ENCODE data around the gene RAB8A.
A peak's percentile ranks its signal among the peaks of the same experiment; 100 is the strongest.

Gene RAB8A

GRCh38 chr19:16074488-16075365 is 37.0 kb upstream of the RAB8A start:
- Histone ChIP-seq H3K79me2 (ENCODE audit: insufficient read depth, low read depth) (peaks cover 17% of the 10 kb centered on the region), H3K4me3 (IDR thresholded peaks at IDR 0.05; ENCODE audit: insufficient read depth, low read depth, low read length) (no peak overlapping the region), H3K27ac (no peak overlapping the region), H3K27me3 (ENCODE audit: insufficient read depth, low read depth) (no peaks in the 10 kb centered on the region), H3K4me1 (ENCODE audit: low read depth, poor library complexity, severe bottlenecking) (peaks cover 13% of the 10 kb centered on the region), H2AFZ (ENCODE audit: low read depth) (no peak overlapping the region), H3K9ac (no peak overlapping the region), H4K20me1 (ENCODE audit: insufficient read depth) (no peaks in the 10 kb centered on the region), H3K36me3 (ENCODE audit: insufficient read depth) (no peaks in the 10 kb centered on the region), H3K4me2 (no peak overlapping the region)
- TF ChIP-seq, protein P1, sequence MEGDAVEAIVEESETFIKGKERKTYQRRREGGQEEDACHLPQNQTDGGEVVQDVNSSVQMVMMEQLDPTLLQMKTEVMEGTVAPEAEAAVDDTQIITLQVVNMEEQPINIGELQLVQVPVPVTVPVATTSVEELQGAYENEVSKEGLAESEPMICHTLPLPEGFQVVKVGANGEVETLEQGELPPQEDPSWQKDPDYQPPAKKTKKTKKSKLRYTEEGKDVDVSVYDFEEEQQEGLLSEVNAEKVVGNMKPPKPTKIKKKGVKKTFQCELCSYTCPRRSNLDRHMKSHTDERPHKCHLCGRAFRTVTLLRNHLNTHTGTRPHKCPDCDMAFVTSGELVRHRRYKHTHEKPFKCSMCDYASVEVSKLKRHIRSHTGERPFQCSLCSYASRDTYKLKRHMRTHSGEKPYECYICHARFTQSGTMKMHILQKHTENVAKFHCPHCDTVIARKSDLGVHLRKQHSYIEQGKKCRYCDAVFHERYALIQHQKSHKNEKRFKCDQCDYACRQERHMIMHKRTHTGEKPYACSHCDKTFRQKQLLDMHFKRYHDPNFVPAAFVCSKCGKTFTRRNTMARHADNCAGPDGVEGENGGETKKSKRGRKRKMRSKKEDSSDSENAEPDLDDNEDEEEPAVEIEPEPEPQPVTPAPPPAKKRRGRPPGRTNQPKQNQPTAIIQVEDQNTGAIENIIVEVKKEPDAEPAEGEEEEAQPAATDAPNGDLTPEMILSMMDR (conservative IDR thresholded peaks at IDR 0.05; ENCODE audit: low read depth, low read length): no peak

- H3K79me2 ChIP-seq (ENCODE audit: insufficient read depth, low read depth): peaks cover 26% of the 10 kb centered on the region
- H3K27ac ChIP-seq: peak overlapping the region; percentile 23; the same call in 1 of the 2 replicates
- H4K20me1 ChIP-seq (ENCODE audit: insufficient read depth): no peaks in the 10 kb centered on the region
- H3K9ac ChIP-seq: peak overlapping the region; percentile 93; the same call in 1 of the 2 replicates
- no peak overlapping the region for H3K4me3 ChIP-seq (IDR thresholded peaks at IDR 0.05; ENCODE audit: insufficient read depth, low read depth, low read length)
- H3K4me1 ChIP-seq (ENCODE audit: low read depth, poor library complexity, severe bottlenecking): peaks cover 22% of the 10 kb centered on the region
- TF ChIP-seq, protein P1 (conservative IDR thresholded peaks at IDR 0.05; ENCODE audit: low read depth, low read length): no peak
- 0 out of 2 replicates have a peak, but pooled peaks cover under 1% of the 10 kb centered on the region for H3K36me3 ChIP-seq (ENCODE audit: insufficient read depth)
- H2AFZ ChIP-seq (ENCODE audit: low read depth): peak overlapping the region; percentile 73
- no peaks in the 10 kb centered on the region for H3K27me3 ChIP-seq (ENCODE audit: insufficient read depth, low read depth)
- H3K4me2 ChIP-seq: peak overlapping the region; percentile 47
These were observed 36.1 kb upstream of the RAB8A start for GRCh38 chr19:16075430-16076153.

DNA sequence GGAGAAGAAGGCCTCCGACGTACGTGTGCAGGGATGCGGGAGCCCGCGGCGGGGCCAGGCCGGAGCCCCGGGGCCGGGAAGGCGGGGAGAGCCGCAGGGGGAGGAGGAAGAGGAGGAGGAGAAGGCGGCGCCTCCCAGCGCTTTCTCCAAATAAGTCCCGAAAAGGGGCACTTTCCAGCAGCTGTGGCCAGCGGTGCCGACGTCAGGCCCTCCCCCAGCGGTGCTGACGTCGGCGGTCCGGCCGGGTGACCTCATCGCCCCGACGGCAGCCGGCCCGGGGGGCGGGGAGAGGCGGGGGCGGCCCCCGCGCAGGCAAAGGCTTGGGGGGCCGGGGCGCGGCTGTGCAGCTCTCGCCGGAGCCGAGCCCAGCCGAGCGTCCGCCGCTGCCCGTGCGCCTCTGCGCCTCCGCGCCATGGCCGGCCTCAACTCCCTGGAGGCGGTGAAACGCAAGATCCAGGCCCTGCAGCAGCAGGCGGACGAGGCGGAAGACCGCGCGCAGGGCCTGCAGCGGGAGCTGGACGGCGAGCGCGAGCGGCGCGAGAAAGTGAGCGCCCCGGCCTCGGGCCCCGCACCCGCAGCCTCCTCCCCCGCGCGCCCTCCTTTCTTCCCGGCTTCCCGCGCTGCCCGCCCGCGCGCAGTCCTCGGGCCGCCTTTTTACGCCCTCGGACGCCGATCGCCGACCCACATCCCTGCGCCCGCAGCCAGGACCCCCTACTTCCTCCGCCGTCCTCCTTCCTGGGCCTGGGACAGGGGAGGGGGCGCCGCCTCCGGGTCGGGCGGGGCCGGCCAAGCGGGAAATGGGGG is 35.3 kb upstream of the RAB8A start, which contains the start of gene TPM4:
Gene TPM4 (plus strand): TSS at position 342 of the 804 bp plus-strand sequence. CDS start 71 bp downstream, at position 413.
- H3K36me3 ChIP-seq (ENCODE audit: insufficient read depth): 0 out of 2 replicates have a peak, but pooled peaks cover 7% of the 10 kb centered on the region
- H4K20me1 ChIP-seq (ENCODE audit: insufficient read depth): no peaks in the 10 kb centered on the region
- TF ChIP-seq, protein P1 (conservative IDR thresholded peaks at IDR 0.05; ENCODE audit: low read depth, low read length): no peak
- peak within 1 kb of the TSS; percentile 100 for H3K27ac ChIP-seq
- peaks cover 29% of the 10 kb centered on the region for H3K4me1 ChIP-seq (ENCODE audit: low read depth, poor library complexity, severe bottlenecking)
- H3K79me2 ChIP-seq (ENCODE audit: insufficient read depth, low read depth): peaks cover 33% of the 10 kb centered on the region
- H3K4me2 ChIP-seq: peak within 1 kb of the TSS; percentile 94
- H2AFZ ChIP-seq (ENCODE audit: low read depth): peak within 1 kb of the TSS; percentile 73
- H3K9ac ChIP-seq: peak within 1 kb of the TSS; percentile 93
- H3K27me3 ChIP-seq (ENCODE audit: insufficient read depth, low read depth): no peaks in the 10 kb centered on the region
- no peak within 1 kb of the TSS for H3K4me3 ChIP-seq (IDR thresholded peaks at IDR 0.05; ENCODE audit: insufficient read depth, low read depth, low read length)

Data from KMS-11 (cell line).